Measurements from ENCODE around the gene PROCA1.
A peak's percentile ranks its signal among the peaks of the same experiment; 100 is the strongest.

The PROCA1 gene, protein sequence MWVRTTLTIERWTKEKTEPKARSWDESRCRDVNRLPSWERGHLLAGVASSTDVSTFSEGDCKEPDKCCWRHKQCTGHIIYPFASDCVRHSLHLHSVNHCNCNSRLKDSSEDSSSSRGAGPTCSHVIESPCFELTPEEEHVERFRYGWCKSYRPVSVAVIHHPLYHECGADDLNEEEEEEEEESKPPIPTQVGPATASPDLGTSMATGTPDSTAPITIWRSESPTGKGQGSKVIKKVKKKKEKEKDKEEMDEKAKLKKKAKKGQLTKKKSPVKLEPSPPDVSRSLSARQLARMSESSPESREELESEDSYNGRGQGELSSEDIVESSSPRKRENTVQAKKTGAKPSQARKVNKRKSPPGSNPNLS

DNA sequence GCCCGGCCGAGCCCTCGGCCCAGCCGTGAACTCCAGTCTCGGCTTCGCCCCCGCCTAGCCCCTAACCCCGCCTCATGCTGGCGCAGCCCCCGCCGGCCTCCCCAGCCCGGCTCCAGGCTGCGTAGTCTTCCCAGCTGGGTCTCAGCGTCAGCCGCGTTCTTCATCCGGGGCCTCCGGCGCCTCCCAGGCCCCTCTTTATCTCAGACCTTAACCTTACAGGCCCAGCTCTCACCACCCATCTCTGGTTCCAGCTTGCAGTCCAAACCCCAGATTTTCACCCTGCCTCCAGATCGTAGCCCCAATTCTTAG, at the start of gene PROCA1:
Gene PROCA1 (minus strand): TSS at position 166 of the 309 bp plus-strand sequence. CDS start 228 bp downstream, outside the sequence.
- no peak for DNase-seq

DNA sequence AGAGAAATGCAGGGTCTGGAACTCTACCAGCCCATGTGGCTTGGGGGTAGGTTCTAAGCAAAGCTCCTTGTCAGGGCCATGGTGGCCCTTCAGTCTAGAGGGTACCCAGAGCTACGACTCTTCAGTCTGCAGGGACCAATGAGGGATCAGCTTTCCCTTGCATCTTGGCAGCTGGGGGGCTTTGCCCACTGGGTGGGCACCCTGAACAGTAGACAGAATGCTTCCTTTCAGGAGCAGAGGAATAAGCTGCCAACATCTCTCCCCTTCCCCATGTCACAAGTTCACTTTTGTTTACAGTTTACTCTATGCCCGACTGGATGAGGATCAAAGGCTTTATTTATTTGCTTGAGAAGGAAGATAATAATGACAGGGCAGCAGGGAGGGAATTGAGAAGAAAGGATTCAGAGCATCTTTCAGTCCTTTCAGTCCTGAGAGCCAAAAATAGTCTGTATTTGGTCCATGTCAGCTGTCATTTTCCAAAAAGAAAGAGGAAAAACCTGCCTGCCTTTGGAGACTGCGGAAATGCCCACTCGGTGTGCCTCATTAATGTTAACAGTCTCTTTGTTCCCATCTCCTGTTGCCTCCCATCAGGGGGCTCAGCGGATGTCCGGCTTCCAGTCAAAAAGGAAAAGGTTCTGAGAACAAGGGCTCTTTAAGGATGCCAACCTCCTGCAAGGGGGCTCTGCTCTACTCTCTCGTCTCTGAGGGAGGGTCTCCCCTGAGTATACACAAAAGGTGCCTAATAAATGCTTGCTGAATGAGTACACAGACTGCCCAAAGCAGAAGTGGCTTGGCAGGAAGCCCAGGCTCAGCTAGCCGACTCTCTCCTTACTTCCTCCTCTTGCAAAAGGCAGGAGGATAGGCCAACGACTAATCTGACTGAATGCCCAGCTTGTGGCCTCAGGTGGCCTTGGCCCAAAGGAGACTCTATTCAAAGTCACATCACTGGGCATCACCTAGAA, 49.2 kb upstream of the PROCA1 start:
- peak; percentile 63 for DNase-seq

DNA sequence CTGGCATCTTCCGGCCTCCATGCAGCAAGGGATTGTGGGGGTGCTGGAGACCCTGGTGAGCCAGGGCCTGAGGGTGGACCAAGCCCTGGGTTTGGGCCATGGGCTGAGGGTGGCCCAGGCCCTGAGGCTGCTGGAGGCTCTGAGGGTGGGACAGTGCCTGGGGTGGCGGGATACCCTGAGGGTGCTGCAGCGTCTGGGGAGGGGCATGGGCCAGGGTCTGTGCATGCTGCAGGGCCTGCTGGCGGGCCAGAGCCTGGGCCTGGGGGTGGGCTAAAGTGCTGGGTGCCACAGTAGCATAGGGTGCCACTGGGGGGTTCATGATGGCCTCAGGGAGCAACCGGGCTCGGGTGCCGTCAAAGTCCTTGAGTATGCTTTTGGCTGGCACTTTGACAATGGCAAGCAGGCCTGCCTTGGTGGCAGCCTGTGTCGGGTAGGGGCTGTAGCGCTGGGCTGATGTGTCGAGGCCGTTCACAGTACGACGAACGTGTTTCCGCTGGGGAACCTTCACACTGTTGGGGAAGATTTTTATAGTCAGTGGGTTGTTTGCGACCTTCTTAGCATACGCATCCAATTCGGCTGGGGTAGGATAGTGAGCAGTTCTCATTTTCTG, 47.7 kb upstream of the PROCA1 start:
- no peak for DNase-seq

DNA sequence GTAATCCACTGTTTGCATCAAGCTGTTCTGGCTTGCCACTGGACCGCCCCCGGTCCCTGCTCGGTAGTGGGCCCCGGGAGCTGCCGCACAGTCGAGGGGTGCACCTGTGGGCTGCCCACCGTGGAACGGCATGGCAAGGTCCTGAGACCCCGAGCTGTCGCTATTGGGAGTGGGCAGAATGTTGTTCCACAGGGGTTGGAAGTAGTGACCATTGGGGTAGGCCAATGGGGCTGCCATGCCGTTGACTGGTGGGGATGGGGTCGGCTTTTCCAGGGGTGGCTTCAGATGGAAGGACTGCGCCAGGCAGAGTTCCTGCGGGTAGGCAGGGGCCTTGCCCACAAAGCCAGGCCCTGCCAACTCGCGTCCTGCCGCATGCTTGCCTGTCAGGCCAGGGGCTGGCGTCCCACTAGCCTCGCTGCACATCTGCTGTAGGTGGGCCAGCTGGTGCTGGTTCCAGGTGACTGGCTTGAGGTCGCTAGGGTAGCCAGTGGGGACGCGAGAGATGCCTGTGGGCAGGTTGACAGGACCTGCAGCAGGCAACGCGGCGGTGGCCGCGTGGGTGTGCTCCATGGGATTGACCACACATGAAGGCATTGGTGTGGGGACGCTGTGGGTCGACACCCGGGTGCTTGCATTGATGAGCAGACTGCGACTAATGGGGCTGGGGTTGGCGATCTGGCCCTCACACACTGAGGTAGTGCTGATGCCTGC, 46.9 kb upstream of the PROCA1 start:
- no peak for DNase-seq

DNA sequence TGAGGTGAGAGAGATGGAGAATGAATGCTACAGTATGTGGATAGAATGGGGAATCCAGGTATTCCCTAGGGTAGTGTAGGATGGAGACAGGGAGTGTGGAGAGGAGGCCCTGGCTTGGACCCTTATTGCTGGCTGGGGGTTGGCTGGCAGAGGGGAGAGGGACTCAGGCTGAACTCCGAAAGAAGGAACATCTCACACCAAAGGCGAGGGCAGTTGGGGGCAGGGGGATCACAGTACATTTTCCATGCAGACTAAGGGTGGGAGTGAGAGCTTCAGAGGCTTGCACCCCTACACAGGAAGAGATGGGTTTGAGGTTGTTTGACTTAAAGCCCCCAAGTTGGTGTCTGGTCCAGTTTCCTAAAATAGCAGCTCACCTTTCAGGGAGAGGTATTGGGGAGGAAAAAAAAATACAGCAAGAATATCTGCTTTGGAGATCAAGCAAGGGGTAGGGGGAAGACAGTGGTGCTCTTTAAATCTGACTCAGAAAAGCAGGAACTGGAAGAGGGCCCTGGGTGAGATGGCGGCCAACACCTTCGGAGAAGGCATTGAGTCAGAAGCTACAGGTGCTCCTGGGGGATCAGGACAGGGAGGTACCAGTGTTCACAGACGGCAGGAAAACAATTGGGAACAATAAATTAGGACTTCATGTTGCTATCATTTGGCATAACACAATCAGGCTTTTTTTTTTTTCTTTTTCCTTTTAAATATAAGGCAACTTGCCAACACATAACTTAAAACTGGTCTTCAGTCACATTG, 44.5 kb upstream of the PROCA1 start:
- DNase-seq: no peak

DNA sequence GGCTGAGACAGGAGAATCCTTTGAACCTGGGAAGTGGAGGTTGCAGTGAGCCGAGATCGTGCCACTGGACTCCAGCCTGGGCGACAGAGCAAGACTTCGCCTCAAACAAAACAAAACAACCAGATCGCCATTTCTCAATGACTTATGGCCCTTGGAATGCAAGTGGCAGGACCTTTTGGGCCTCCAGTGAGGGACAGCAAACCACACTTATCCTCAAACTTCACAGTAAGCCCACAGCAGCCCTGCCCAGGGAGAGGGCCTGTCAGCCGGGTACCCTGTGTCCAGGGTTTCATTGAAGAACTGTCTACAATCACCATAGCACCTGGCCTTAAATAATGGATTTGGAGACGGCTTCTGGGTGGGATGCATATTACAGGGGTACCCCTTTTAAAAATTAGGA, 43.8 kb upstream of the PROCA1 start:
- no peak for DNase-seq

DNA sequence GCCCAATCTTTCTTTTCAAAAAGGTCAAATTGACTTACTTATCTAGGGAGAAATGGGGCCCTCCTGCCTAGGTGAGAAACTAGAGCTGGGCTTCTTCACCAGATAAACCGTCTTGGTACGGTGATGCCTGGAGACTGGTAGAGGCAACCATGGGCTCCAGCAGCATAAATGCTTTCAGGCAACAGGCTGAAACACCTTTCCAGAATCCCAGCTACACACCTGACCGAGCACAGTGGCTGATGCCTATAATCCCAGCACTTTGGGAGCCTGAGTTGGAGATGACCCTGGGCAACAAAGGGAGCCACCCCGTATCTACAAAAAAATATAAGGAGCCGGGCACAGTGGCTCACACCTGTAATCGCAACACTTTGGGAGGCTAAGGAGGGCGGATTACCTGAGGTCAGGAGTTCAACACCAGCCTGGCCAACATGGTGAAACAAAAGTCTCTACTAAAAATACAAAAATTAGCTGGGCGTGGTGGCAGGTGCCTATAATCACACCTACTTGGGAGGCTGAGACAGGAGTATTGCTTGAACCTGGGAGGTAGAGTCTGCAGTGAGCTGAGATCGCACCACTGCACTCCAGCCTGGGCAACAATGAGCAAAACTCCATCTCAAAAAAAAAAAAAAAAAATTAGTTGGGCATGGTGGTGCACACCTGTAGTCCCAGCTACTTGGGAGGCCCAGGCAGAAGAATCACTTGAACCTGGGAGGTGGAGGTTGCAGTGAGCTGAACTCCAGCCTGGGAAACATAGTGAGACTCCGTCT, 40.1 kb upstream of the PROCA1 start:
- no peak for DNase-seq

DNA sequence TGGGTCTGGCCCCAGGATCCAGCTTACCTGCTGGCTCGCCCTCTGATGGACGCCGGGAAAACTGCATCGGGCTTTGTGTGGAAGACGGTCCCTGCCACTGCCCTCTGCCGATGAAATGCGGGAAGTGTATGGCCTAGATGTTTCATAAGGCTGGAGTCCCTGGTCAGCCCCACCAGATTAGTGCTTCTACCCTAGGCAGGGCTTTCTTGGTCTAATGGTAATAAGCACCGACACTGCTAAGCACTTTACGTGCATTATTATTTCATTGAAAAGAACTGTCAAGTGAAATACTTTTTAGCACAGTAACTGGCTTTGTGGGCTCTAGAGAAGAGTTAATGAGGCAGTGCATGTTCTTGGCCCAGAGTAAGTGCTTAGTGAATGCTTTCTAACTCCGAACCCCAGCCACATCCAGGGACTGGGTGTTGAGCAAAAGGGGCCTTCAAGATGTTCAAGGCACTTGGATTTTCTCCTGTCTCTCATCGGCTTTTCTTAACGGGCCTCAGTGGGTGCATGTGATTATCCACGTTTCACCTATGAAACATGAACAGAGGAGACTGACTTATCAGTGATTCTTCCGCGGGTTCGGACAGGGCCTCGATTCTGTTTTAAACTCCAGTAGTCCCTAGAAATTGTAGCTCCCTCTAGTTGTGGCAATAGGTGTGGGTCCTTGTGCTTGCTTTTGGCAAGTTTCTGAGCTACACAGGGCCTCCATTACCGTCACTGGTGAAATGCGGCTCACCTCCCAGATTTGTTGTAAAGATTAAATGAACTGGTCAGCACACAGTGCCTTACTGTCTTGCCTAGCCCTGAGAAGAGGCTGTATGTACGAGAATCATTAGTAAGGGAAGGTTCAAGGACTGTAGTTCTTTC, 38.7 kb upstream of the PROCA1 start:
- DNase-seq: peak; percentile 97

DNA sequence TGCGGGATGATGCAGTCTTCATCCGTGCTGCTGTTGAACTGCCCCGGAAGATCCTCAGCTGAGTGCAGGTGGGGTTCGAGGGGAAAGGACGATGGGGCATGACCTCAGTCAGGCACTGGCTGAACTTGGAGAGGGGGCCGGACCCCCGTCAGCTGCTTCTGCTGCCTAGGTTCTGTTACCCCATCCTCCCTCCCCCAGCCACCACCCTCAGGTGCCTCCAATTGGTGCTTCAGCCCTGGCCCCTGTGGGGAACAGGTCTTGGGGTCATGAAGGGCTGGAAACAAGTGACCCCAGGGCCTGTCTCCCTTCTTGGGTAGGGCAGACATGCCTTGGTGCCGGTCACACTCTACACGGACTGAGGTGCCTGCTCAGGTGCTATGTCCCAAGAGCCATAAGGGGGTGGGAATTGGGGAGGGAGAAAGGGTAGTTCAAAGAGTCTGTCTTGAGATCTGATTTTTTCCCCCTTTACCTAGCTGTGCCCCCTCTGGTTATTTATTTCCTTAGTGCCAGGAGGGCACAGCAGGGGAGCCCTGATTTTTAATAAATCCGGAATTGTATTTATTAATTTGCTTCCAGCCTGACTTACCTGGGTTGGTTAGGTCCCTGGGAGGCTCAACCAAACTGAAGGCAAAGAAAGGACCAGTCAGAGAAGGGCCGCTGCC, 38.0 kb upstream of the PROCA1 start:
- no peak for DNase-seq

DNA sequence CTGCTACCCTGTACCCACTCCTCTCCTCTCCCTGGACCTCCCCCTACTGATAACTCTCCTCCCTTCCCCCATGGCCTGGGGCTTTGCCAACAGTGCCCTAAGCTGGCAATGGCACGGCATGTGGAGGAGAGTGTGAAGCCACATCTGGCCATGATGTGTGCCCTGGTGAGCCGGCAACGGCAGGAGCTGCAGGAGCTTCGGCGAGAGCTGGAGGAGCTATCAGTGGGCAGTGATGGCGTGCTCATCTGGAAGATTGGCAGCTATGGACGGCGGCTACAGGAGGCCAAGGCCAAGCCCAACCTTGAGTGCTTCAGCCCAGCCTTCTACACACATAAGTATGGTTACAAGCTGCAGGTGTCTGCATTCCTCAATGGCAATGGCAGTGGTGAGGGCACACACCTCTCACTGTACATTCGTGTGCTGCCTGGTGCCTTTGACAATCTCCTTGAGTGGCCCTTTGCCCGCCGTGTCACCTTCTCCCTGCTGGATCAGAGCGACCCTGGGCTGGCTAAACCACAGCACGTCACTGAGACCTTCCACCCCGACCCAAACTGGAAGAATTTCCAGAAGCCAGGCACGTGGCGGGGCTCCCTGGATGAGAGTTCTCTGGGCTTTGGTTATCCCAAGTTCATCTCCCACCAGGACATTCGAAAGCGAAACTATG, 37.3 kb upstream of the PROCA1 start:
- no peak for DNase-seq

DNA sequence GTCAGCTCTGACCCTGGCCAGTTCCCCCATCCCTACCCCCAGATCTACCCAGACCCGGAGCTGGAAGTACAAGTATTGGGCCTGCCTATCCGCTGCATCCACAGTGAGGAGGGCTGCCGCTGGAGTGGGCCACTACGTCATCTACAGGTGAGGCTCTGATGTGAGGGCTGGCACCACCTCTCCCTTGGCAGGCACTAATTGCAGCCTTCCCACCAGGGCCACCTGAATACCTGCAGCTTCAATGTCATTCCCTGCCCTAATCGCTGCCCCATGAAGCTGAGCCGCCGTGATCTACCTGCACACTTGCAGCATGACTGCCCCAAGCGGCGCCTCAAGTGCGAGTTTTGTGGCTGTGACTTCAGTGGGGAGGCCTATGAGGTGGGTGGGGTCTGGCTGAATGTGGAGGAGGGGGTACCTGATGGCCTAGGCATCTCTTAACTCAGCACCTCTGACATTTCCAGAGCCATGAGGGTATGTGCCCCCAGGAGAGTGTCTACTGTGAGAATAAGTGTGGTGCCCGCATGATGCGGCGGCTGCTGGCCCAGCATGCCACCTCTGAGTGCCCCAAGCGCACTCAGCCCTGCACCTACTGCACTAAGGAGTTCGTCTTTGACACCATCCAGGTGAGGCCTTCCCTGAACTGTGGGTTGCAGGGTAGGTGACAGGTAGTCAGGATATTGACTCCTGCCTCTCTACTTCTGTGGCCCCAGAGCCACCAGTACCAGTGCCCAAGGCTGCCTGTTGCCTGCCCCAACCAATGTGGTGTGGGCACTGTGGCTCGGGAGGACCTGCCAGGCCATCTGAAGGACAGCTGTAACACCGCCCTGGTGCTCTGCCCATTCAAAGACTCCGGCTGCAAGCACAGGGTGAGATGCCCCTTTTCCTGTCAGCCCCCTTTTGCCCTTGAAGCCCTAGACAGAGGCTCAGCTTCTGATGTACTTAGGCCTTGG, 36.4 kb upstream of the PROCA1 start:
- DNase-seq: no peak

DNA sequence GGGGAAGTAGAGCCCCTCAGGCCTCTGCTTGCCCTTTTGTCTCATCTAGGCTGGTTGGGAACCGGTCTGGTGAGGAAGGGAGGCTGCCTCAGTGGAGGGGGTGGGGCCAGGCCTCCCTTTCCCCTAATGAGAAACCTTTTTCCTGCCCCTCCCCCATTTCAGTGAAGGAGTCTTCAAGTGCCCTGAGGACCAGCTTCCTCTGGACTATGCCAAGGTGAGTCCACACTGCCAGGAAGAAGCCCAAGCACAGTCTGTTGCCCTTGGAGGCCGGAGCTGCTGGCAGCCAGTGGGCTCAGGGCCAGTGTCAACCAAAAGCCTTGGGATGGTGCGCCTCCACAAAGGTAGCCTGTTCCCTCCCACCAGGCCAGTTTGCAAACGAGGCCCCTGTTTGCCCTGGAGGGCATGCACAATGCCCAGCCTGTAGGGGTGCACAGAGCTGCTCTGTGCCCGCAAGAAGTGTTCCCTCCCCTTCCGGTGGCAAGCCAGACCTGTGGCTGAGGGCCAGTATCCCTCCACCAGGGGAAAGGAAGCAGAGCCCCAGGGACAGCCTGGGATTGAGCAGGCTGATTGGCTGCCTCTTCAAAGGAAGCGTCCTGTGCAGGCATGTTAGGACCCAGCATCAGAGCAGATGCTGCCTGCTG, 35.5 kb upstream of the PROCA1 start:
- DNase-seq: no peak

DNA sequence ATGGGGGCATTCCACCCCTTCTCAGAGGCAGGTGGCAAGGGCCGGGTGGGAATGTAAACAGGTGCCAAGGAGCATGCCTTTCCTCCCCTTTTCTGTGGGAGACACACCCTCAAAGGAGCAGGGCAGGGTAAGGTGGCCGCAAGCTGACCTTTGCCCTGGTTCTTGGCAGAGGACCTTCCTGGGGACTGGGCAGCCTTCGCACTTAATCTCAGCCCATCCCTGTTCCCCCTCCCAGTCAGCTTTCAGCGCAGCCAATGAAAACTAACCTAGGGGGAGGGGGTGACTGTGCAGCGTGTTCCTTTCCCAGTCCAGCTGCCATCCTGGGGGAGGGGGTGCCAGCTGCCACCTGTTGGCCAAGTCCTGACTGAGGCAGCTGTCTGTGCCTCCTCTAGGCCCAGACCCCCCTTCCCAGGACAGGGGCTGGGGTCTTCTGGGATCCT, 34.9 kb upstream of the PROCA1 start:
- peak; percentile 75 for DNase-seq

DNA sequence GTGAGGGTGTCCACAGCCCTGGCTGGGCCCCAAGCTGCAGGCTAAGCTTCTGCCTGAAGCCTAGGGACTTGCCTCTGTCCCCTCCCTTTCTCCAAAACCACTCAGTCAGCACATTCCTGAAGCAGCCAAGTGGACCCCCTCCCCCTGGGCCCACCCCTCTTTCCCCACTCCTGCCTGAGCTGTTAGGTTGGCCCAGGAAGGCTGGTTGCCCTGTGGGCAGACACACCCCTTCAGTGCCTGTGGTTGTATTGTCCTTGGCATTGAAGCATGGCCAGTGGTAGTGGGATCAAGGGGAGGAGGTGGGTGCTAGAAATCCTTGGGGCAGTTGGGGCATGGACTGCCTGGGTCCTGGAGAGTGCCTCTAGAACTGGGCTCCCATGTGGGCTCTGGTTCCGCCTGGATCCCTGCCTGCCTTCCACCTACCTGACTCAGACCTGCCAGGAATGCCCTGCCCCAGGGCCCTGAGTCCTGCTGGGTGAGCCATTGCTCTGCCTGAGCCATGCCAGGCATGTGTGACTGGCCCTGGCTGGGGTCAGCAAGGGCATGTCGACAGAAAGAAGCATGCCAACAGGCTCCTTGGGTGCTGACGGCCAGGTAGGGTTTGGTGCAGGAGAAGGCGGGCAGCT, 34.2 kb upstream of the PROCA1 start:
- no peak for DNase-seq

DNA sequence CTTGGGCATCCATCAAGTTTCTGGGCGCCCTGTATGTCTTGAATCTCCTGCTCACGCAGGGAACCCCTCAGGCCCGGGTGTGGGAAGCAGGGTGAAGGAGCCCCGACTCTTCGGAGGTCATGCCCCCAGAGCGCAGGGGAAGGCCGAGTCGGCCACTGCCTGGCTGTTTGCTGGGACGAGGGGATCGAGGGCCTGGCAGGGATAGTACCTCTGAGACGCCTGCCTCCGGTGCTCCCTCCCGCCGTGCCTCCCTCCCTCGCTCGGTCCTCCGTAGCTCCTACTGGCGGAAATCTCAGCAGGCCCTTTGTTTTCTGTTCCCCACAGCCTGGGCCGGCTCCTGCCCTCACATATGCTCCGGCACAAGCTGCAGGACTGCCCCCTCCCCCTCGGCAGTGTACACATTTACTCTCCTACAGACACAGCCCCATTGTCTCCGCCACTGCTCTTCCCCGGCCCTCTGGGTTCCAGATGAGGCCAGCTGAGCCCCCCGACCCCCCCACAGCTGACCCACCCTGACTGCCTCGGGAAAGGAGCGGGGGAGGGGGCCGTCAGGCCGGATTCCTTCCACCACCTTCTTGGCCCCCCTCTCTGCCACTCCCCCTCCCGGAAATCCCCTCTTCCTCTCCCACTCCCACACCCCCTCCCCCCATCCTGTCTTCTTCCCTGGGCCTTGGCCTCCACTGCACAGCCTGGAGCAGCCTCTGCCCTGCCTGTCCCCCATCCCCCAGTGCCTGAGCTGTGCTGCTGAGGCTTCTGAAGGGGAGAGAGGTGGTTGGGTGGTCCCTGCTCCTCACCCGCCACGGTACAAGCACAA, 33.5 kb upstream of the PROCA1 start:
- peak; percentile 91 for DNase-seq

All from eye (tissue), 1 donor.